GM20431 (cell line): ENCODE data around the gene ACKR1.

Experiments
- in situ Hi-C: fragments of 300-500 bp; cut with MseI, MboI; formaldehyde crosslinking; loops from one replicate; pipeline ENCODE4 v1.15.0; 2020; ENCODE audit warnings: low sequenced_read_pairs; ENCODE audit not compliant: unreplicated experiment

The ACKR1 gene

GRCh38 chr1:159218649-159219636, 14.3 kb downstream of the ACKR1 start:
- in situ Hi-C loops: no loop called here

DNA sequence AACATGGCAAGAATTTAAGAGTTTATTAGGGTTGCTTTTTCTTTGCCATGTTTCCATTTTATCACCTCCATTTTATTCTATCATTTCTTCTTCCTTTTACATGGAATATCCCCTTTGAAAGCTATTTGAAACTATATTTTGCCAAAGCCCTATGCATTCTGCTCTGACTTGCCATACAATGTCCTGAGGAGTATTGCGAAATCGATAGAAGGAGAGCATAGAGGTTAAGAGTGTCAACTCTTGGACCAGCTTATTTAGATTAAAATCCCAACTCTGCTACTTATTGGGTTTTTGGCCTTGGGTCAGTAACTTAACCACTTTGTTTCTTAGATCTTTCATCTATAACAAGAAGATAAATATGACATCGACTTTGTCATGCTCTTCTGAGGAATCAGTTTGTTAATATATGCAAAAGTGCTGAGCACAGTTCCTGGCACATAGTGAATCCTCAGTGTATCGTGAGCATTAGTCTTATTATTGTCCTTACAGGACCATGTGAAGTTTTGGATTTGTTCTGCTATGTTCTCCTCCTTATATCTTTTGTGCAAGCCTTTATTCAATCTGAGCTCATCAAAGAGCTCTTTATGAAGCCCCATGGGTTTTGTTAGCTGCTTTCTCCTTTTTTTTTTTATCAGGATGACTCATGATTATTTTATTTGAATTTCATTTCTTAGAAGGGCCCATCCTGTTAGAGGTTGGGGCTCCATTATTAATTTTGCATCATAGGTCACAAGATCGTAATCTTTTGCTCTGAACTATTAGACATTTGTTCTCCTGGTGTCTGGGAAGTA, 17.6 kb downstream of the ACKR1 start:
- in situ Hi-C loops: no loop called here

DNA sequence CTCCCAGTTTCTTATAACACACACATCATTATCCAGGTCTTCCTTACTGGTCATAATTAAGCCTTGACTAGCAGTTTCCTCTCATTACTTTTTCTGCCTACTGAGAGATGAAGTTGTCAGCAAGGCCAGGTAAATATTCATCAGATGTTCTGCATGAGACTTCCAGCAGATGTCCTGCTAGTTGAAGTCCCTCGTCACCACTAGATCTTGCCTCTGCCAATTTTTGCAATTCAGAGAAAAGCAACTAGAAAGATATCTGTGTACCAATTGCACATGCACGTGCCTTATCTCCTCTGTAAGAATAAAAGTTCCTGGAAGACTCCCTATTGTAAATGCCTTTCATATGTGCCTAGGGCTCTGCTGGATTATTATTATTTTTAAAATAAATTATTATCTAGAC, 18.3 kb downstream of the ACKR1 start:
- in situ Hi-C loops: no loop called here

GRCh38 chr1:159228554-159228953, 23.9 kb downstream of the ACKR1 start:
- in situ Hi-C loops: no loop called here

- in situ Hi-C loops: no loop called here
Measured at GRCh38 chr1:159229260-159229885, 24.7 kb downstream of the ACKR1 start.

GRCh38 chr1:159229896-159230295, 25.2 kb downstream of the ACKR1 start:
- in situ Hi-C loops: no loop called here

DNA sequence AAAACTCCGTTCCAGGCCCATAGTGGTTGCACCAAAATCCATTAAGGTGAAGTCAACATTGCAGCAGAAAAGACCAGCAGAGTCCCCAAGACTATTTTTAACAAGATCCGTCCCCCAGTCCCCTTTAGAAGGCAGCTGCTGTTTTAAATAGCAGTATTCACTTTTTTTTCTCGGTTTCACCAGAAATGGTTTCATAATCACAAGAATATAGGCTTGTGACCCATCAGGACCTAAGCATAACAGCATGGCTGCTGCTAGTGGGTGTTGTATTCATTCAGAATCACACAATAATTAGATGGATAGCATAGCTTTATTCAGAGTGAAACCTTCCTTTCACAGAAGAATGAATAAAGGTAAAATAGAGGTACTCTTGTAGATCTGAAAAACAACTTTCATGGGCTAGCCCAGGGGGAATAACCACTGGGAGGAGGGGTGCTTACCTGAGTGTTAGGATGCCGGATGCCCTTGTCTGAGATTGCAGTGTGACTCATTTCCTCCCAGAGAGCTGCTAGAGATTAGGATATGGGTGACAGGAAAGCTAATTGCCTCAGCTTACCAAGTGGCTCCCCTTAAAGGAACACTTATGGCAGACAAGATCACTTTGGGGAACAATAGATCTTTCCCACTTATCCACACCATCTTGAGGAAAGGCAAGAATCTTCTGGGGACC, 35.0 kb downstream of the ACKR1 start:
- in situ Hi-C loops: no loop called here

DNA sequence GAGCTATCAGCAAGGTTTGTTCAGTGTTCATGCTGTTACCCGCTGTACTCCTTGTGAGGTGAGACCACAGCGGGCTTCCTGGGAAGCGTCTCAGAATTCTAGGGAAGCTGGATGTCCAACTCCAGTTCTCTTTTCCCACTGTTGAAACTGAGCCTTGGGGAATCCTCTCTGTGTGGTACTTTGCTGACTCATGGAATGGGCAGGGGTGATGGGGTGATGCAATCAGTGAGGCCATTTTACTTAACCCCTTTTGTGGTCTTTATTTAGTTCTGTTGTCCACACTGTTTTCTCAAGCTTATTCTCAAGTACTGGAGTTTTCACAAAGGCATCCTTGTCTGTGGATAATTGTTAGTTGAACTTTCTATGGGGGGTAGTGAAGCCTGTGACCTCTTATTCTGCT, 42.6 kb downstream of the ACKR1 start:
- in situ Hi-C loops: no loop called here

GRCh38 chr1:159248311-159248710, 43.6 kb downstream of the ACKR1 start:
- in situ Hi-C loops: no loop called here

GRCh38 chr1:159250638-159251216, 46.1 kb downstream of the ACKR1 start:
- in situ Hi-C loops: no loop called here
